Muscle of leg (tissue), 16 donors: ENCODE measurements around the gene PTH1R. TPM values are rescaled to one million over a fixed set of nuclear protein-coding genes. Genes with fewer than 3 reads are reported as not detected.

Experiments
- DNase-seq: peaks from one replicate; pipeline ENCODE4 v3.0.0; 2013
- H3K27ac ChIP-seq: one replicate; pipeline ENCODE4 v1.5.1; 2013; ENCODE audit warnings: mild to moderate bottlenecking, low read length, control low read depth
- H3K27me3 ChIP-seq: one replicate; pipeline ENCODE4 v1.6.1; 2013; ENCODE audit warnings: low read length; ENCODE audit not compliant: control insufficient read depth, insufficient read depth
- H3K36me3 ChIP-seq: one replicate; pipeline ENCODE4 v1.6.1; 2013; ENCODE audit warnings: low read length; ENCODE audit not compliant: control insufficient read depth, insufficient read depth
- H3K4me1 ChIP-seq: one replicate; pipeline ENCODE4 v1.6.1; 2013; ENCODE audit warnings: low read length; ENCODE audit not compliant: control insufficient read depth, insufficient read depth
- H3K4me3 ChIP-seq: one replicate; pipeline ENCODE4 v1.5.1; 2013; ENCODE audit warnings: low read length, control low read depth
- H3K9me3 ChIP-seq: replicated peaks from 2 replicates; pipeline ENCODE4 v1.6.1; 2013; ENCODE audit warnings: low read depth, low read length; ENCODE audit not compliant: control insufficient read depth
- WGBS: methylation state at CpG from one replicate; pipeline ENCODE4 v1.1.5; 2013; ENCODE audit warnings: missing lambda C conversion rate; ENCODE audit not compliant: insufficient coverage; 5-methylcytosine and 5-hydroxymethylcytosine counted together
- long read RNA-seq, 11 donors: transcript quantifications; one replicate each; lab custom pipeline, GENCODE V29; 2026
- polyA plus RNA-seq, 8 donors: library from polyadenylated mRNA; unstranded; fragments of 120-200 nt; gene quantifications; one replicate each; pipeline versions ENCODE4 v1.2.1 to v1.2.3, GENCODE V29; 2013; ENCODE audit warnings: inconsistent platforms in 1 of 8, low replicate concordance in 1 of 8; ENCODE audit not compliant: insufficient read length in 8 of 8, insufficient read depth in 1 of 8
- total RNA-seq: library from RNA; stranded (reverse); fragments of 120-200 nt; gene quantifications from one replicate; pipeline ENCODE4 v1.2.4, GENCODE V29; 2013

PTH1R gene
- total RNA-seq (20.7 TPM), polyA plus RNA-seq (10 to 100 TPM in 4 of 8 donors, 1 to 10 TPM in 4; 7.1 to 26.8 (median 10.4) TPM)
- long read RNA-seq, donor 1, result 0 reads
- long read RNA-seq, donor 2, result 0 reads
- long read RNA-seq, donor 3, result 0 reads
- long read RNA-seq, donor 4, partial matches to known transcripts, result 0 of 2 reads
- long read RNA-seq, donor 4, other reads (novel, unspliced or antisense), result 0 of 2 reads
- long read RNA-seq, donor 5, partial matches to known transcripts, result 0 of 3 reads
- long read RNA-seq, donor 5, other reads (novel, unspliced or antisense), result 0 of 3 reads
- long read RNA-seq, donor 6, partial matches to known transcripts, result 0 of 1 reads
- long read RNA-seq, donor 6, other reads (novel, unspliced or antisense), result 0 of 1 reads
- long read RNA-seq, donor 7, result 0 reads
- long read RNA-seq, donor 8, result 0 reads
- long read RNA-seq, donor 9, result 0 reads
- long read RNA-seq, donor 10, result 0 reads
- long read RNA-seq, donor 11, partial matches to known transcripts, result 0 of 1 reads
- long read RNA-seq, donor 11, other reads (novel, unspliced or antisense), result 0 of 1 reads

DNA sequence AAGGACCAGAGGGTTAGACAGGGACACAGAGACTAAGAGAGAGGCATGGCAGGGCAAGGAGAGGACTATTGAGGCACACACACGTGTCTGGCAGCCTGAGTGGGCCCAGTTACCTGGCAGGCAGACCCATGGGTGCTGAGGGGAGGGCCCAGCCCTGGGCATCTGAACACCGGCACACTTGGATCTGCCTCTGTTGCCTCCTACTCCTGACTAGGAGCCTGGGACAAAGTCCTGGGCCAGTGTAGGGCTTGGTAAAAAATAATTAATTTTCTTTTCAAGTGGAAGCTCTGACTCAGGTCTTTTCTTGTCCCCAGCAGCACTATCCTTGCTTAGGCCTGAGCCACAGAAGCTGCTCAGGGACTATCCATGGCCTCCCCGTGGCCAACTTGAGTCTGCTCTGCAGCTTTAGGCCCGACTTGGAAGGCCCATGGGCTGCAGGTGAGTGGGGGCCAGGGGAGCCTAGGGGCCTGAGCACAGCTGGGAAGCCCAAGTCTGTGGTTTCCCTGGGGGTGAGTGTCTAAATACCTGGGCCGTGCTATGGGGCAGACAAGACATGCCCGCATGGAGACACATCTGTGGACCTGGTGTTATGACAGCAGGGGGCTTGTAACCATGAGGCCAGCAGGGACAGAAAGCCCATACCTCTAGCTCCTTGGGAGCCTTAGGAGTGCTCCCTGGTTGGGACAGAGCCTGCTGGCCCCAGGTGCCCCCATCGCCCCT is at the start of gene PTH1R:
PTH1R (plus strand) TSS at position 316 of the 720 bp plus-strand sequence. CDS start 5,839 bp downstream, outside the sequence.
- Histone ChIP-seq H3K4me3 (no peak within 1 kb of the TSS), H3K4me1 (peaks cover 51% of the 10 kb centered on the region), H3K27me3 (peaks cover 35% of the 10 kb centered on the region), H3K36me3 (no peaks in the 10 kb centered on the region), H3K9me3 (no peaks in the 10 kb centered on the region), H3K27ac (no peak within 1 kb of the TSS)
- 74% methylated on average over 4 of the region's 7 CpGs for WGBS
- DNase-seq, result no peak

DNA sequence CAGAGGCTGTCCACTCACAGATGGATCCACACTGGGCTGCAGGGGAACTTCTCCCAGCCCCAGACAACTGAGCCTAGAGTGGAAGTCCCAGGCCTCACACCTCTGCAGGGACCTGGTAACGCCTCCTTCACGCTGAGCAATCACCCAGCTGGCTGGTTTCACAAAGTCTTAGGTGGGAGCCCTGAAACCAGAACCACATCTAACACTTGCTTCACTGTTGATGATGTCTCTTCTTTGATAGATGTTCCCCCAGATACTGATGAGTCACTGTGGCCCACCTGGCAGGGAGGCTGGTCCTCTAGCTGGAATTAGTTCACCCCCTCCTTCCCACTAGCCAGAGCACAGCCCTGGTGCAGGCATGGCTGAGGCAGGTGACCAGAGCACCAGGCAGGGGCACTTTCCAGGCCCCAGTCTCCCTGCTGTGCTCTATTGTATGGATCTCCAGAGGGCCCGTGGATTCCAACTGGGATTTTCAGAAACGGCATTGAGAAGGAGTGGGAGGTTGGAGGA is 47.8 kb upstream of the PTH1R start:
- 65% methylated on average over 3 of the region's 4 CpGs for WGBS
- no peak overlapping the region for H3K4me3 ChIP-seq
- H3K27me3 ChIP-seq, result no peaks in the 10 kb centered on the region
- no peak for DNase-seq
- no peaks in the 10 kb centered on the region for H3K4me1 ChIP-seq
- no peaks in the 10 kb centered on the region for H3K9me3 ChIP-seq
- H3K36me3 ChIP-seq, result no peaks in the 10 kb centered on the region
- H3K27ac ChIP-seq, result no peak overlapping the region

DNA sequence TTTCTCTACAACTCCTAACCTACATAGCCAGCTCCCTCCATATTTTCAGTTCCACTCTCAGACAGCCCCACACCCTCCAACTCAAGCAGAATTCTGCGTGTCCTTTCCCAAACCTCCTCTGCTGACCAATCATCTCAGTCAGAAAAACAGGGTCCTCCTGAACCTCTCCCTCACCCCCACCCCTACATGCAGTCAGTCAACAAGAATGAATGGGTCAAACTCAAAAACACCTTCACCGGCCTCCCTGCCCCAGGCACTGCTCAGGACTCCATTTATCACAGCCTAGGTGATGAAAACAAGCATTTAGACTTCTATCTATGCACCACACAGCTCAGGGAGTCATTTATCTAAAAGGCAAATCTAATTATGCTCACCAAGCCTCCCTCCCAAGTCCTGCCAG is 46.7 kb upstream of the PTH1R start:
- no peak overlapping the region for H3K4me3 ChIP-seq
- H3K27me3 ChIP-seq, result no peaks in the 10 kb centered on the region
- 88% methylated on average over 1 of the region's 2 CpGs for WGBS
- no peak overlapping the region for H3K27ac ChIP-seq
- H3K4me1 ChIP-seq, result no peaks in the 10 kb centered on the region
- no peak for DNase-seq
- no peaks in the 10 kb centered on the region for H3K9me3 ChIP-seq
- H3K36me3 ChIP-seq, result no peaks in the 10 kb centered on the region

DNA sequence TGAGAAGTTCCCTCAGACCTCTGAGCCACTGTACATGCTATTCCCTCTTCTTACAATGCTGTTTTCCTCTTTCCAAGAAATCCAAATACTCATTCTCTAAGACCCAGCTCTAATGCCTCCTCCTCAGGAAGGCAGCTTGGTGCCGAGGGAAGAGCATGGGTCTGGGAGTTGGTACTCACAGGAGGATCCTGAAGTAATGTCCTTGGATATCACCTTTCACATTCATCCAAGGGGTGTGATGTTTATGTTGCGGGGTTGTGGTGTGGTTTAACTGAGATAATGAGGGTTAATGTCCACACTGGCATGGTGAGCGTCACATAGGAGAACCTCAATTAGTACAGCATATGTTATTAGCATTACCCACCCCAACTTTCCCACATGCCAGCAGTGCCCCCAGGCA is 46.2 kb upstream of the PTH1R start:
- Histone ChIP-seq H3K27ac (no peak overlapping the region), H3K4me3 (no peak overlapping the region), H3K9me3 (no peaks in the 10 kb centered on the region), H3K27me3 (no peaks in the 10 kb centered on the region), H3K4me1 (no peaks in the 10 kb centered on the region), H3K36me3 (no peaks in the 10 kb centered on the region)
- DNase-seq, result no peak
- WGBS, result no CpG with 5 or more reads among the region's 3 CpGs

DNA sequence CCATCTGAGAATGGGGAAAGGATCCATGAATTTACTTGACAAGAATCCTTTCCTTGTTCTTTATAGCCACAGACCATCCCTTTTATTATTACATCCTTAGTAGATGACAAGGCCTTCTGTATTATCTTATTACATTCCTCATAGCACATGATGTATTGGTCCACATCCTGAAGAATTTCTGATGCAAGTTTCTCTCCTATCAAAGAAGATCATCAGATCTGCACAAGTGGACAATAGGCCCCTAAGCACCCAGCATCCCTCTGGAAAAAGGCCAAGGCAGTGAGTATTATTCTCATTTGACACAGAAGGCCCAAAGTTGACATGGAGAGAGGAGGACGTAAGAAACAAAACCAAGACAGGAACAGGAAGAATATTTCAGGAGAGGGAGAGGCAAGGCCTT is 45.7 kb upstream of the PTH1R start:
- 20% methylated on average over 1 of the region's 1 CpG for WGBS
- Histone ChIP-seq H3K9me3 (no peaks in the 10 kb centered on the region), H3K27me3 (no peaks in the 10 kb centered on the region), H3K4me1 (no peaks in the 10 kb centered on the region), H3K36me3 (no peaks in the 10 kb centered on the region), H3K27ac (no peak overlapping the region), H3K4me3 (no peak overlapping the region)
- DNase-seq, result no peak

DNA sequence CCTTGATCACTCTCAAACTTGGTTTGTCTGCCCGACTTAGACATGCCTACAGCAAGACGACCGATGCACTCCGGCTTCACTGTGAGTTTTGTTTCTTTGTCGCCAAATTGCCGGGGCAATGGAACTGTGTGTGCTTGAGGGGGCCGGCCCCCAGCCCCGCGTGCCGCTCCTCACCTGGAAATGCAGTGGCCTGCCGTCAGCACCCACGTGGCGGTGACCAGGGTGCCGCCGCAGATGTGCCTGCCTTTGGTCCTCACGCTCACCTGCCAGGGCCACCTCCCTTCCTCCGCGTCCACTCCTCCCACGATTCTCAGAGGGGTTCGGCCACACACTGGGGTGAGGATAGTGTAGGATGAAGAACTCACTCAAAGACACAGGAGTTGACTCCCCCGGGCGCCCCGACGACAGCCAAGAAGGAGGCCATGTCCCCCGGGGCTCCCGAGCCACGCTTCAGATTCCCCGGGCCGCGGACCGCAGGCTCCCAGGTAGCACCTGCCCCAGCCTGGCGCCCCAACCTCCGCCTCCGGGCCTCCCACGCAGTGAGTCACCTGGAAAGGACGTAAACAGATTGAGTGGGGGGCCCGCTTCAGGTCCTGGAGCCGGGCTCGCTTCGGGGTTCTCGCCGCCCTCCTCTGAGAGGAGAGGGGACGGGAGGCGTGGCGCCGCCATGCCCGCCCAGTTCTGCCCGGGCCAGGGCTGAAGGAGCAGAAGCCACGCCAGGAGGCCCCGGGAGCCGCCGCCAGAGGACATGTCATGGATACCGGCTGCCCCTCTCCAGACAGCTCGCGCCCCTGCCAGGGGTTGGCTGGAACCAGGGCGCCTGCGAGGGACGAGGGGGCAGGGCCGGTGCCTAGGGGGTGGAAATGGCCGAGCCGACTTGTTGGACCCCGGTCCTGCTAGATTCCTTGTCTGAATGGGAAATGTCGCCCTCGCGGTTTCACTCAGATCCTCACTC is 43.9 kb upstream of the PTH1R start:
- peaks cover 5% of the 10 kb centered on the region for H3K9me3 ChIP-seq
- no peak overlapping the region for H3K4me3 ChIP-seq
- H3K27me3 ChIP-seq, result no peaks in the 10 kb centered on the region
- WGBS, result 92% methylated on average over 57 of the region's 65 CpGs
- no peak for DNase-seq
- H3K4me1 ChIP-seq, result no peaks in the 10 kb centered on the region
- H3K36me3 ChIP-seq, result no peaks in the 10 kb centered on the region
- no peak overlapping the region for H3K27ac ChIP-seq

DNA sequence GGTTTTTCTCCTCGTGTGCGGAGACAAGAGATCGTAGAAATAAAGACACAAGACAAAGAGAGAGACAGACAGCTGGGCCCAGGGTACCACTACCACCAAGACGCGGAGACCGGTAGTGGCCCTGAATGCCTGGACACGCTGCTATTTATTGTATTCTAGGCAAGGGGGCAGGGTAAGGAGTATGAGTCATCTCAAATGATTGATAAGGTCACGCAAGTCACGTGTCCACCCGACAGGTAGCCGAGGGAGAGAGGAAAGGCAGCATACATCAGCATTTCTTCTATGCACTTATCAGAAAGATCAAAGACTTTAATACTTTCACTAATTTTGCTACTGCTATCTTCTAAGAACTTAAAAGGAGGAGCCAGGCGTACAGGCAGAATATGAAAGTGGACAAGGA is 42.5 kb upstream of the PTH1R start:
- Histone ChIP-seq H3K4me3 (no peak overlapping the region), H3K36me3 (no peaks in the 10 kb centered on the region), H3K9me3 (peaks cover 7% of the 10 kb centered on the region), H3K27me3 (no peaks in the 10 kb centered on the region), H3K4me1 (no peaks in the 10 kb centered on the region), H3K27ac (no peak overlapping the region)
- no peak for DNase-seq
- WGBS, result 90% methylated on average over 9 of the region's 12 CpGs

DNA sequence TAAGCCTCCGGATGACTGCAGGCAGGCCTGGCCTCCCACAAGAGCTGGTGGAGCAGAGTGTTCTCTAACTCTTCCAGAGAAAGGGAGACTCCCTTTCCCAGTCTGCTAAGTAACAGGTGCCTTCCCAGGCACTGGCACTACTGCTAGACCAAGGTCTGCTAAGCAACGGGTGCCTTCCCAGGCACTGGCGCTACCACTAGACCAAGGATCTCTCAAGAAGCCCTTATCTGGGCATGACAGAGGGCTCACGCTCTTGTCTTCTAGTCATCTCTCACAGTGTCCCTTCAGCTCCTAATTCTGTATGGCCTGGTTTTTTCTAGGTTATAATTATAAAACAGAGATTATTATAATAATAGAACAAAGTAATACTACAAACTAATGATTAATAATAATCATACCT is 42.0 kb upstream of the PTH1R start:
- no peak overlapping the region for H3K4me3 ChIP-seq
- DNase-seq, result no peak
- H3K27me3 ChIP-seq, result no peaks in the 10 kb centered on the region

DNA sequence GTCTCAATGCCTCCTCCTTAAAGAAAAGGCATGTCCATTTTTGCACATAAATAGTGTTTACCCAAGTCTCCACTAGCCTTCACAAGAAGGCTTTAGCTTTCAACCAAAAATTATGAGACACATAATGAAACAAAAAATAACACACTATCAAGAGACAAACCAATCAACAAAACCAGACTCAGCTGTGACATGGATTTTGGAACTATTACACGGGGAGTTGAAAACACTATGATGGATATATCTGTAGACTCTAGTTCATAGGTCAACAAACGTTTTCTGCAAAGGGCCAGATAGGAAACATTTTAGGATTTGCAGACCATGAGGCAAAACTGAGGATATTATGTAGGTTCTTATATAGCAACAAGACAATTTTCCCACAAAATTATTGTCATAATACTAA is 39.2 kb upstream of the PTH1R start:
- Histone ChIP-seq H3K4me1 (no peaks in the 10 kb centered on the region), H3K9me3 (peaks cover 10% of the 10 kb centered on the region), H3K27me3 (no peaks in the 10 kb centered on the region), H3K36me3 (no peaks in the 10 kb centered on the region), H3K4me3 (no peak overlapping the region), H3K27ac (no peak overlapping the region)
- no peak for DNase-seq
- no CpG with 5 or more reads among the region's 2 CpGs for WGBS

More for the DNA sequence above, 42.0 kb upstream of the PTH1R start:
- Histone ChIP-seq H3K4me1 (no peaks in the 10 kb centered on the region), H3K27ac (no peak overlapping the region), H3K9me3 (peaks cover 7% of the 10 kb centered on the region), H3K36me3 (no peaks in the 10 kb centered on the region)
- WGBS, result no CpG with 5 or more reads among the region's 4 CpGs
